NCI-H1092 (cell line): Measurements from ENCODE around the gene PPP1R27.
"Not testable (repeated sequence)": the region's sequence is repeated elsewhere in the genome, so short reads cannot be mapped to it uniquely, and the experiment has no call there.

Experiments used
- DNase-seq: peaks from one replicate; lab custom pipeline; 2025; lab: John Stamatoyannopoulos, UW

The PPP1R27 gene

DNA sequence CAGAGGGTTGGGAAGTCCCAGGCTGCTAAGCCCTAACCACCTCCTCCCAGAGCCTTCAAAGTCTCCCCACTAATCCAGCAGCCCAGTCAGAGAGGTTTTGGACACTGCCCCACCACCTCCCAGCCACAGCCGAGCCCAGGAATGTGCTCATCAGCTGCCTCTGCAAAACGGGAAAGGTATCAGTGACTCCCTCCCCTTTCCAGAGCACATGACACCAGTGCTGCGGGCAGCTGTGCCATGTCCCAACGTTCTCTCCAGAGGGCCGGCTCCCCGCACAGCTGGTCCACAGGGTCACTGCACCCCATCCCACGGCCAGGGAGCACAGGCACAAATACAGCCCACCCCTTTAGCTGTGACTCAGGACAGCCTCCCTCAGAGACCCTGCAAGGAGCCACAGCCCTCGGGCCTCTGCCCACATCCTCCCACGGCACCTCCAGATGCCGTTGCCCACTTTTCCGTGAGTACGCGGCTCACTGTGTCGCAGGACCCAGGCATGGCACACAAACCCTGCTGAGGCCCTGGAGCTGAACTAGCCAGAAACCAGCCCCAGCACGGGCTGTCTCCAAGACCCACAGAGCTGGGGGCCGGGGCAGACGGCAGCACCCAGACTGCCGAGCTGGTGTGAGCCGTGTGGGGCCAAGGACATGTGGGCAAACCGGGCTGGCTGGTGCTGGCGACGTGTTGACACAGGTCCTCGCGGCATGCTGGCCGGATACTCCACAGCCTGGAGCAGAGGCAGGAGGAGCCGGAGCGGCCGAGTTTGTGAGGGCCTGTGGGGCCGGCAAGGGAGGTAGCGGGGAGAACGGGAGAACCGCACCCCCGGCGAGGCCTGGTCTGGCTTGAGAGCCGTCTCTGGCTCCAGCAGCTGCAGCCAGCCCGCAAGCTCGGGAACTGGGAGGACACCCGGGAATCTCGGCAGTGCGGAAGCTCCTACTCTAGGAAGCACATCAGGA, 6.3 kb upstream of the PPP1R27 start:
- DNase-seq: no peak

DNA sequence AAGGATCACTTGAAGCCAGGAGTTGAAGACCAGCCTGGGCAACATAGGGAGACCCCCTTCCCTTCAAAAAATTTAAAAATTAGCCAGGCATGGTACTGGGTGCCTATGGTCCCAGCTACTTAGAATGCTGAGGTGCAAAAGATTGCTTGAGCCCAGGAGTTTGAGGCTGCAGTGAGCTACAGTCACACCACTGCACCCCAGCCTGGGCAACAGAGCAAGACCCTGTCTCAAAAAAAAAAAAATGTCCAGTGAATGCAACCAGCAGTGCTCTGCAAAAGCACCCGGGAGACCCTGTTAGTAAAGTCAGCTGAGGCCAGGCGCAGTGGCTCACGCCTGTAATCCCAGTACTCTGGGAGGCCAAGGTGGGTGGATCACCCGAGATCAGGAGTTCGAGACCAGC, 5.2 kb upstream of the PPP1R27 start:
- DNase-seq: not testable (repeated sequence)

DNA sequence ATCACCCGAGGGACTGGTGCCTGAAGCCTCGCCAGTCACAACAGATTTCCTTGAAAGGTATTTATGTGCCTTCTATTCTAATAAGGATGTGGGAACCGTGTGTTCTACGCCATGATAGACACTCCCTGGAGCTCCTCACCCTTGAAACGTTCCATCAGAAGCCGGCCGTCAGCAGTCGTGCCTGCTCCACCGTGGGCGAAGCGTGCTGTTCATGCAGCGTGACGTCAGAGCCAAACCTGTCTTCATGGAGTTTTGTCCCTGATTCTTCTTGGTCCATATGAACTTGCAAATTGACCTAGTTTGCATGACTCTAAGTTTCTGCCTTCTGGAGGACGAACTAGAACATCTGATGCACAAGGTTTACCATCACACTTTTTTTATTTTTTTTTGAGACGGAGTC, 4.5 kb upstream of the PPP1R27 start:
- no peak for DNase-seq

DNA sequence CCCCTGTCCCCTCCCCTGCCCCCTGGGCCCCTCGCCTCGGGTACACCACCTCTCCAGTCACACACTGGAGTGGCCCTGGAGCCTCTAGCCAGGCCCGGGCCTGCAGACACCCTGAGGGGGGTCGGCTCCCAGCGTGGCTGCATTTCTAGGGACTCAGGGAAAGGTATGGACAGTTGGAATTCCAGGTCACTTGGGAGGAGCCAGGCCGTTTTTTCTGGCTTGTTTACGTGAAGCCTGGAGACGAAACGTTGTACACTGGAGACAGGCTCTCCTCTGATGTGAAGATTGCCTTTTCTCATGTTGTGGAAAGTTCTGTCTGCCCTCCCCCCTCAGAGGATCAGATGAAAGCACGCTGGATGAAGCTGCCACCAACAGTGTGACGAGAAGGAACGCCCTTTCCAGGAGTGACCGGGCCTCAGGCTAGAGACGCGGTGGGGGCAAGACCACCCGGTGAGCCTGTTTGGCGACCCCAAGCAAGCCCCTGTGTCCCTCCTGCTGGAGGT, 4.0 kb upstream of the PPP1R27 start:
- no peak for DNase-seq

DNA sequence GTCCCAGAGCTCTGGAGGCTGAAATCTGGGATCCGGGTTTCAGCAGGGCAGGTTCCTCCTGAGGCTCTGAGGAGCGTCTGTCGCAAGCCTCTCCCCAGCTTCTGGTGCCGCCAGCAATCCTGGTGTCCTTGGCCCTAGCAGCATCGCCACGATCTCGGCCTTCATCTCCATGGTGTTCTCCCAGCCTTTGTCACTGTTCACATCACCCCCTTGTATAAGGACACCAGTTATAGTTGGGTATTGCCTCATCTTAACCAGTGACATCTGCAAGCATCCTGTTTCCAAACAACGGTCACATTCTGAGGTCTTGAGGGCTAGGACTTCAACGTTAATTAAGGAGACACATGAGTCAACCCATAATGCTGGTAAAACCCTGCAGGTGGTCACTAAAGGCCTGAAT, 2.8 kb upstream of the PPP1R27 start:
- DNase-seq: no peak

DNA sequence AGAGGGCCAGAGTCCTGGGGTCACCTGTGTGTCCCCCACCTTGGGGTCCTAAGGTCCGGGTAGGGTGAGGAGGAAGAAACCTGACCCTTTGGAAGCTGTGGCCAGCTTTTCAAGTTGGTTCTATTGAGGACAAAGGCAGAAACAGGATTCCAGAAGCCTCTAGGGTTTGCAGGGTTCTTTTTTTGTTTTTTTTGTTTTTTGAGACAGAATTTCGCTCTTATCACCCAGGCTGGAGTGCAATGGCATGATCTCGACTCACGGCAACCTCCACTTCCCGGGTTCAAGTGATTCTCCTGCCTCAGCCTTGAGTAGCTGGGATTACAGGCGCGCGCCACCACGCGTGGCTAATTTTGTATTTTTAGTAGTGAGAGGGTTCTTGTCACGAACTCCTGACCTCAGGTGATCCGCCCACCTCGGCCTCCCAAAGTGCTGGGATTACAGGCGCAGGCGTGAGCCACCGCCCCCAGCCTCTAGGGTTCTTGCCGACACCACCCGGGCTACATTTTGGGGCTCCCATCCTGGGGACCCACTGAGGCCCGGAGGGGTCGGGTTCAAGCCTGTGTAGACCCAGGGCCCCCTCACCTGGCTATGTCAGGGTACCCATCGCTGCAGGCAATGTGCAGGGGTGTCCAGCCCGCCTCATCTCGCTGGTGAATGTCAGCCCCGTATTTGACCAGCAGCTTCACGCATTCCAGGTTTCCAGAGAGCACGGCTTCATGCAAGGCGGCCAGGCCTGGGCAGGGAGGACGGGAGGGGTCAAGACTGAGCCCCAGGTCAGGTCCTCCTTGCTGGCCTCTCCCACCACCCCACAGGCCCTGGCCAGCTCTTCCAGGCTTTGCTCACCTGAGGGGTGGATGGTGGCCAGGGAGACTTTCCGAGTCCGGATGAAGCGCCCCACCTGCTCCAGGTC, 674 bp downstream of the PPP1R27 start:
- DNase-seq: no peak

DNA sequence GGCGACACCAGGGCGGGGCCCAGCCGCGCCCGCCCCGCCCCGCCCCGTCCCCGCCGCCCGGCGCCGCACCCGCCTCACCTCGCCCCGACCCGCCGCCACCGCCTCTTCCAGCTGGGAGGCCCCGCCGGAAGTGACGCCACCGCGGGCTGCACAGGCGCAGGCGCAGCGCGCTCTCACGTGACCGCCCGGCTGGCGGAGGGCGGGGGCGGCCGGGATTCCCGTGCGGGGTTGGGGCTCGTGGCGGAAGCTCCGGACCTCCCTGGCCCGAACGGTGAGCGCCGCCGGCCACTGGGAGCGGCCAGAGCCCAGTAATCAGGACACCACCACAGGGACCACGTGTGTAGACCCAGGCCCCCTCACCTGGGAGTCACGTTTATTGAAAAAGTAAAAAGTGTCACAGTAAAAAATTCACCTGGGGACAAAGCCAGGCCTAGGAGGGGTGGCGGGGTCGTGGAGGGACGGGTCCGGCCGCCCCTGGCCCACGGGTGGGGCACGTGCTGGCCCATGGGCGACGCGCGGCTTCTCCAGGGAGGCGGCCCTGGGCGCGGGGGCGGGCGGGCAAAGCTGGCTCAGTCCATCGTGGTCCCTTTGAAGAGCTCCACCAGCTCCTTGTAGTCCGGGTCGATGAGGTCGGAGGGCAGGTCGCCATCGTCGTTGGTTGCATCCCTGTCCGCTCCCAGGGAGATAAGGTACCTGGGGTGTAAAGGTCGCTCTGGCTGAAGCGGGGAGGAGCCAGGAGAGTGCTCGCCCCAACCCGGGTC, 1.5 kb downstream of the PPP1R27 start, which contains the start of gene MCRIP1:
Gene MCRIP1 (minus strand): TSS at position 132 of the 761 bp plus-strand sequence. CDS start 8,785 bp downstream, outside the sequence.
- DNase-seq: peak; percentile 91

DNA sequence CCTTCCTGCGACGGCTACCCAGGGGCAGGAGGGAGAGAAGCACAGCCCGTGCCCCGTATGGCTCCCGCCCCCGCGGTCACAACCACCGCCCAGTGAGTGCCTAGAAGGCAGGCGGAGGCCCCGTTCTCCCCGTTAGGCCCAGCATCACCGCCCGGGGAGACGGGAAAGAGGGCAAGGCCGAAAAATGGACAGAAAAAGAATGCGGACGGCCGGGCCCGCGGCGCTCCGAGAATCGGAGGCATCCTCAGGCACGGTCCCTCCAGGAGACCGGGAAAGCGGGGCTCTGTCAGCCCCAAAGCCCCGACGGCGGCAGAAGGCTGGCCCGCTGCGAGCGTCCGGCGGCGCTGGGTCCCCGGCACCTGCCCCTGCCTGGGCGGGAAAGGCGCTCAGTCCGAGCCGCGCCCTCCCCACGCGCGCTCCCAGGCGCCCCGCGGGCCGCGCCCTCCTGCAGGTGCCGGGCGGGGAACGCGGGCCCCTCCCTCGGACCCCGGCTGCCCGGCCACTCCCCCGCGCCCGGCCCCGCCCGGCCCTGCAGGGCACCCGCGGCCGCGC, 2.2 kb downstream of the PPP1R27 start:
- DNase-seq: no peak

DNA sequence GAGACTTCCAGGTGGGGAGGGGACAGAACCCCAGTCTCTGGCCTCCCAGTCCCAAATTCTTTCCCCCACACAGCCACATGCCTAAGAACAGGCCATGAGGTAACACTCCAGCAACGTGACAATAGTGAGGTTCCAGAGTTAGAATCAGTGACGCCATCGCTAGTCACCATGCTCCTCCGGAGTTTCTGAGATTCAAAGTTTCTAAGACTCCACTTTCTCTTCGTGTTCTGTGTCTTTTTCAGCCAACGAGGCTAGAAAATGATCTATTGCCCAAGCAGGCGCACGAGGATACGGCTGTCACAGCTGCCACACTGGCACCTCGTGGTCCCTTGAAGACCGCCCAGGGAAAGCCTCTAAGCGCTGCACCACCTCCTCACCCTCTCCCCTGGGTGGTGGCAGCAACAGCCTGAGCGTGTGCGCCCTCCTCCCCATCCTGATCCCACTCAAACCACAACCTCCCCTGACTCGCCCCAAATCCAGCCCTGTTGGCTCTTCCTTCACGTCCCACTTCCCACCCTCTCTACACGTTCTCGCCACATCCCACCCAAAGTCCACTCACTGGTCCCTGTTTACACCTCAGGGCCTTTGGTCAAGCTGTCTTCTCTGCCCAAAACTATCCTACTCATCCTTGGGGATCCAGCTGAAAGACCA, 2.8 kb downstream of the PPP1R27 start:
- DNase-seq: no peak

DNA sequence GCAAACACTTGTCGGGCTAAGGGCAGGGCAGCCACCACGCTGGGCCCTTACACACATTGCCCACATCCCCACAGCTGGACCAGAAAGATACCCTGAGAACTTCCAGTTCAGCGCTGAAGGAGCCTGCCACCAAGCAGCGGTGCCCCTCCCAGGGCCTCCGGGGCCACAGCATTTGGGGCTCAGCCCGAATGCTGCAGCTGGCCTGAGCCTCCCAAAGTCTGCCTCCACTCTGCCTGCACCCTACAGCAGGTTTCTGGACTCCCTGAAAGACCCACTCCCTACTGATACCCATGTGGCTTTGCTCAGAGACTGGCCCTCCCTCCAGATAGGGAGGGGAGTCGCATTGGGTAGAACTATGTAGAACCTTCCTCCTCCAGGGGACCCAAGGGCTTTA, 3.3 kb downstream of the PPP1R27 start:
- no peak for DNase-seq

DNA sequence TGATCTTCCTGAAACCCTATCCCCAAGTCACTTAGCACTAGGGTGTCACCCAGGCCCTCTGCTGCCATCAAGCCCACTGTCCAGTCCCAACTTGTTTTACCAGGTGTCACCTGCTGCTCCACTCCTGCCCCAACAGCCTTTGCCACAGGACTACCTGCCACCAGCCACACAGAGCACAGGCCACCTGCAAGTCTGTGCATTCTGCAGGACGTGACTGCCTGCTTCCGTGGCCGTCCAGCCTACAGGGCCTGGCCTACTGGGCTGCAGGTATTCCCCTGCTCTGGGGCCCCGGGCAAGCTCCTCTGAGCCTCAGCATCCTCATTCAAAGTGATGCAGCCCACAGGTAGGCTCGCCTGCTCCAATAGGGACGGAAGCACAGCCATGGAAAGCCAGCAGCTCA, 5.0 kb downstream of the PPP1R27 start:
- DNase-seq: no peak

DNA sequence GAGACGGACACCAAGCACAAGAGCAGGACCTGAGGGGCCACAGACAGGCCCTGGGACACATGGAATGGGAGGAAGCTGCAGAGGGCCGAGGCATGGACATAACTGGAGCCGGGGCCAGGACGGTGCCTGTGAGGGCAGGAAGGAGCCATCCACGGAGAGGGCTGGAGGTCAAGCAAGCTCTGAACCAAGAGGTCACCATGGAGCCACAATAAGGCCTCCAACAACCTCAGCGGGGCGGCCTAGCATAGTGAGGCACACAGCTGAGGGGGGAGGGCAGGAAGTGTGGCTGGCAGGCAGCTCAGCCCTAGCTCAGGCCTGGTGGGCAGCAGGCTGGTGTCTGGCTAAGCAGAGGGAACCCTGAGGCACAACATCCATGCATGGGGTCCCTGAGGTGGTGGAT, 6.2 kb downstream of the PPP1R27 start:
- no peak for DNase-seq

DNA sequence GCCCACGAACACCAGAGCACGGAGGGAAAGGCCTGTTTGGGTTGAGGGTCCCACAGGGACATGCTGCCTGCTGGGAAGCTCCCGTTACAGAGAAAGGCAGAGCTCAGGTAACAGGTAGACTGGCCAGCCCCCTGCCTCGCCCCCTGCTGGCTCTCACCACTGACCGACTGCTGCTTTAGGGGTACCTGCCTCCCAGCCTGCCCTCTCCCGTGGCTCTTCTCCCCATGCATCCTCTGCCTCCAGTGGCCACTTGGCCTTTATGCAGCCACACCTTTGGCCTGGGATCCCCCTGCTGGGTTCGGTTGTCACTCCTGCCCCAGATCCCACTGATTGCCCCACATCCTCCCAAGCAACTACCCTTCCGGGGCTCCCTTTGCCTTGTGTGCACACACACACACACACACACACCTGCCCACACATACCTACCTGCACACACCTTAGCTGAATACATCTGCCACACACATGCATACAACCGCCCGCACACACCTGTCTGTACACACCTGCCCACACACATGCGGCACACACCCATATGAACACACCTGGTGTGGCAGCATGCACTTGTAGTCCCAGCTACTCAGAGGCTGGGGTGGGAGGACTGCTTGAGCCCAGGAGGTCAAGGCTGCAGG, 8.9 kb downstream of the PPP1R27 start:
- no peak for DNase-seq

DNA sequence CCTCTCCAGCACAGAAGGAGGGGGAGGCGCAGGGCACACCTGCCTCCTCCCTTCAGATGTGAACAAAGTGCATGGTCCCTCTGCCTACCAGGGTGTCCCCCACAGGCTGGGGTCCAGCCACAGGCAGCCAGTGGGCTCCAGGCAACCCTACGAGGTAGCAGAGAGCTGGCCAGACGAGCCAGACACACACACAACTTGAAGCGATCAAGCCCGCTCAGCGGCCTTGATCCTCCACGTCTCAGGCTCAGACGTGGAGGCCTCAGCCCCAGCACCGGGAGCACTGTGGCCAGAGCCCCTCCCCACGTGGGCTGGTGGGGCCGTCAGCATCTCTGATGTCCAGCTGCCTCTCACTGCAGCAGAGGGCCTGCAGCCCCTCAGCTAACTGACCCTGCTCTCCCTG, 10.3 kb downstream of the PPP1R27 start:
- DNase-seq: no peak

DNA sequence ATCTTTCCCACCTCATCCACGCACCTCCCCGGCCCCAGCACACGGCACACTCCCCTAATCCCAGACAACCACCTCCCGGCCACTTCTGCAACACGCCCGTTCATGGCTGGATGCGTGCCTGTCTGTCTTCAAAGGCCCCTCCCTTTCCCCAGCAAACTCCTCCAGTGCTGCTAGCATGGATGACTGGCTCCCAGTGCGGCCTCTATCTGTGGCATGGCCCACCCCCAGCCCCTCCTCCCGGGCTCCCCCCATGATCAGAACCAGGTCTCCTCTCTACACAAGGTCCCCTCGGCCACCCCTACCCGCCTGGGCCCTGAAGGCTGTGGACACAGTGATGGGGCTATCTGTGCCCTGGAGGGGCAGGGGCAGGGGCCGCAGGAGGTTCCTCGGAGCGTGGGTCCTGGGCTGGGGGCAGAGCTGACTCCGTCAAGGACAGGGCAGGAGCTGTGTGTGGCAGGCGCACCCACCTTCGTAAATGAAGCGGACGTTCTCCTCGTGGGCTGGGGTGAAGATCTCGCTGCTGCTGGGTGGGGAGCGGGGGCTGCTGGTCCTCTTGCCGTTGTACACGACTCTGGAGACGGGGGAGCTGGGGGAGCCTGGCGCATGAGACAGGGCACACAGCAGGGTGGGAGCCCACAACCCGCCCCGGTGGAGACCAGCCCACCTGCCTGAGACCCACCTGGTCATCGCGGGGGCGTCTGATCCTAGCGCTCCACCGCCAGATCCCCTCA, 10.9 kb downstream of the PPP1R27 start:
- no peak for DNase-seq

DNA sequence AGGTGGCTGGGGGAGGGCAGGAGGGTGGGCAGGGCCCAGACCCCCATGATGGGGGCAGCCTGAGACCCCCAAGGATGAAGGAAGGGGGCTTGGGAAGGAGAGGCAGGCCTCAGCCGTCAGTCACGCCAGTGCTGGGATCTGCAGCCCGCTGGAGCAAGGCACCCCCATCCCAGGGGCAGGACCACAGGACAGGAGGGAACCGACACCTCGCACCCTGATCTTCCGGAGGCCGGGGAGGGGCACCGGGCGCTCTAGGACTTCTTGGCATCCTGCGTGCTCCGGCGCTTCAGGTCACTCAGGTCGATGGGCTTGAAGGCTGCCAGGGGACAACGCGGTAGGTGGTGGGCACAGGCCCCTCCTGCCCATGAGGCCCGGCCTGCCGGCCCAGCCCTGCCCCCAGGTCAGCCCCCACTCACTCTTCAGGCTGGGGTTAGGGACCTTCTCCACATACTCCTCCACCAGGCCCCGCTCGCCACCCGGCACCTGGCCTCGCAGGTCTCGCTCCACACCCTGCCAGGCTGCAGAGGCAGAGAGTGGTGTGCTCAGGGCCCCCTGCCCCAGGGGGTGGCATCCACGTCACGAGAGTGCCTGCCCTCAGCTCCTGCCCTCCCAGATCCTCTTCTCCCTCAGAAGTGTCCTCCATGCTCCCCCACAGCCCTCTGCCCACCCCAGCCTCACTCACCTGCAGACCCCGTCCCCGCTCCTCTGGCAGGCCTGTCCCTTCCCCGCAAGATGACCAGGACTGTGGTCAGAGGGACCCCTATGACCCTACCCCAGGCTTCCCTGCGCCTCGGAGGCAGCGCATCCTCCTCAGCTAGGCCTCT, 11.6 kb downstream of the PPP1R27 start:
- DNase-seq: no peak

DNA sequence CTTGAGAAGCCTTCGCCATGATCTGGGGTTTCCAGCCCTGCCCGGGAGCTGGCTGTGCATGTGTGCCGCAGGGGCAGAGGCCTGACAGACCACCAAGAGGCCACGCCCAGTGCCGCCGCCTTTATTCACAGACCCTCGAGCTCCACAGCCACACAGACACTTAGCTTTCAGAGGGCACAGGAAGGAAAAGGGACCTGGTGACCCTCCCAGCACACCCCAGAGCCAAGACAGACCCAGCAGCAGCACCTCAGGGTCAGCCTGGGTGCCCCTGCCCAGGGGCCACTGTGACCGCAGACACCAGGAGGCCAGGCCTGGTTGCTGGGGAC, 12.6 kb downstream of the PPP1R27 start:
- no peak for DNase-seq

DNA sequence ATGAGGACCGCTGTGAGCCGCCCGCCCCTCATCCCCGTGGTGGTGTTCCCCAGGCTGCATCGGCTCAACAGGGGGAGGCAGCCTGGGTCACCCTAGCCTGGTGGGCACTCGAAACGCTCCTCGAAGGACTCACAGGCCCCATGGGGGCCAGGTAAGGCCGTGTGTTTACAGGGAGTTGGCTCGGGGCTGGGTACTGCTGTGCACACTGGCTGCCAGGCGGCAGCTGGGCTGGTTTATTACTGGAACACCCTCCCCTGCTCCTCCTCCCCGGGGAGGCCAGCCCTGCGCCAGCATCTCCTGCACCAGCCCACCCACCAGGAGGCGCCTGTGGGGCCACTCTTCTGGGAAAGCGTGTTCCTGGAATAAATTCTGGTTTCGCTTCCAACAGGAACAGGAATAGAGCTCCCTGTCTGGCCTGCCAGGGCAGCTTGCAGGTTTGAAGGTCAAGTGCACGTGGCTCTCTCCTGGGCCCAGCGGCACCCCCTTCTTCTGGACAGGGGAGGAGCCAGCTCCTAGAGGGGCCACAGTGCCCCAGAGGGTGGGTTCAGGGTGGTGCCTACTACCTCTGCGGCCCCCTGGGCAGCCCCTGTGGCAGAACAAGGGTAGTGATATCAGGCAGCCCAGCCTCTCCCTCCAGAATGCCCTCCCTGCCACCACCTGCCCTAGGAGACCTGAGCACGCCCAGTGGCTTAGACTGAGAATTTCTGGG, 13.1 kb downstream of the PPP1R27 start:
- DNase-seq: no peak
